Right lobe of liver (tissue), 4 donors: Measurements from ENCODE around the gene SSR3.

ENCODE experiments used
- CTCF ChIP-seq, 4 donors: fragments of 200-600 bp in 3 of 4; fragments of 450-650 bp in 1 of 4; IDR thresholded peaks; one replicate each; pipeline versions ENCODE4 v1.5.1 to v1.8.0; 2016 to 2022; ENCODE audit warnings: antibody characterized with exemption in 4 of 4, mild to moderate bottlenecking in 2 of 4
- POLR2A ChIP-seq: fragments of 450-650 bp; IDR thresholded peaks from one replicate; pipeline ENCODE4 v1.6.1; 2017; ENCODE audit warnings: antibody characterized with exemption, mild to moderate bottlenecking
- donor health status: DM: no; HTN: no; CAD: no.
- donor health status: DM: no; HTN: no; CAD: no.
- donor health status: DM: no; HTN: yes; CAD: no.

- TF ChIP-seq POLR2A (no peak), CTCF (IDR thresholded peaks at IDR 0.05) (no peak)
Observed at GRCh38 chr3:156513619-156514018, 41.3 kb downstream of the SSR3 start.
